Measurements from ENCODE around the gene OTOP2.

GRCh38 chr17:74907012-74907411 lies 17.1 kb upstream of the OTOP2 start:
- TF ChIP-seq CTCF (IDR thresholded peaks at IDR 0.05; ENCODE audit: insufficient read depth, low read length, poor library complexity, severe bottlenecking) (no peak), EZH2phosphoT487 (conservative IDR thresholded peaks at IDR 0.05; ENCODE audit: low read length) (no peak)

All from SU-DHL-6 (cell line).